SK-N-SH (cell line): ENCODE results near the gene ZC3H7A.

Source experiments
- CTCF ChIP-seq: fragments of 200-600 bp; sonication (generic); IDR thresholded peaks from 2 replicates; pipeline ENCODE4 v1.6.1; 2017; ENCODE audit warnings: antibody characterized with exemption, mild to moderate bottlenecking, moderate library complexity
- EP300 ChIP-seq, 2 experiments: IDR thresholded peaks; 2 replicates each; pipeline versions ENCODE4 v1.4.0 to v1.6.1; 2012; ENCODE audit warnings: borderline replicate concordance in 1 of 2, low read depth in 1 of 2, low read length in 1 of 2
- FOXM1 ChIP-seq: IDR thresholded peaks from 2 replicates; pipeline ENCODE4 v1.4.0; 2012; ENCODE audit warnings: low read depth, mild to moderate bottlenecking
- GATA2 ChIP-seq: sonication (generic); formaldehyde crosslinking; IDR thresholded peaks from 2 replicates; pipeline ENCODE4 v1.5.0; 2020; ENCODE audit warnings: mild to moderate bottlenecking, missing genetic modification reagents
- POLR2AphosphoS5 ChIP-seq: IDR thresholded peaks from 2 replicates; pipeline ENCODE4 v1.6.1; 2012; ENCODE audit warnings: low read depth, low read length
- RAD21 ChIP-seq: IDR thresholded peaks from 2 replicates; pipeline ENCODE4 v1.6.1; 2012; ENCODE audit warnings: mild to moderate bottlenecking, low read length
- RFX5 ChIP-seq: IDR thresholded peaks from 2 replicates; pipeline ENCODE4 v1.6.1; 2012; ENCODE audit warnings: mild to moderate bottlenecking, improper control_type of control experiment, low read length
- TAF1 ChIP-seq: IDR thresholded peaks from 2 replicates; pipeline ENCODE4 v1.6.1; 2012; ENCODE audit warnings: low read depth, mild to moderate bottlenecking, low read length, moderate library complexity, borderline replicate concordance

DNA sequence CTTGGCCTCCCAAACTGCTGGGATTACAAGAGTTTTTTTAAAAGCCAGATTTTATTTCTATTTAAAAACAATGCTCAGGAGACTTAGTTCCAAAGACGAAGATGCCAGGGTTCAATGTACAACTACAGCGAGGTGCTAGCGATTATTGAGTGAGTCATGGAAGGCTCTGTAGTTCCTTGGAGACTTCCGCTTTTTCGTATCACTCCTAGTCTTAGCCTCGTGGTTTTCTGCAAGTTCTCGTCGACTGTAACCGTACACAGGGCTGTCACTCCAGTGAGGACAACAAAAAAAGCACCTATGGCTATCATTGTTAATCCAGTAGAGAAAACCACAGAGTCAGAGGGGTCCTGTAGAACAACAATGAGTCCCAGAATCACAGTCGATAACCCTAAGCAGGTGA, 22.7 kb upstream of the ZC3H7A start:
- TF ChIP-seq CTCF, result no peak
- TF ChIP-seq GATA2 (CRISPR knock-in tag), result no peak
- no peak for TF ChIP-seq EP300 (IDR thresholded peaks at IDR 0.05; ENCODE audit: borderline replicate concordance in 1 of 2, low read depth in 1 of 2, low read length in 1 of 2)
- TF ChIP-seq RFX5, result no peak
- TF ChIP-seq FOXM1, result no peak
- TF ChIP-seq POLR2AphosphoS5, result no peak
- no peak for TF ChIP-seq RAD21
- no peak for TF ChIP-seq TAF1
